A549 (cell line): ENCODE measurements around the gene SNRNP40. TPM values are rescaled to one million over a fixed set of nuclear protein-coding genes. Genes with fewer than 3 reads are reported as not detected.
"Not testable (repeated sequence)": the region's sequence is repeated elsewhere in the genome, so short reads cannot be mapped to it uniquely, and the experiment has no call there.

ENCODE experiments used
- ATAC-seq, 2 experiments: fragments of 200-7000 bp in 1 of 2; fragments of >200 bp in 1 of 2; cut with Nextera tagmentation in 1 of 2; cut with Tn5 transposase in 1 of 2; 3 replicates each; pipeline versions ENCODE4 v1.8.0 to v1.9.1; 2018 to 2020; ENCODE audit warnings: mild to moderate bottlenecking in 1 of 2, moderate library complexity in 1 of 2
- CTCF ChIA-PET: fragments of 300-600 bp; sonication (Branson Sonifier 250); formaldehyde crosslinking; extraction: SDS; loops from one replicate; lab custom pipeline; 2021; ENCODE audit warnings: antibody characterized with exemption, inconsistent platforms; lab: Yijun Ruan, JAX
- POLR2A ChIA-PET: fragments of 350-600 bp; formaldehyde crosslinking; extraction: SDS; loops from one replicate; lab custom pipeline; 2021; ENCODE audit warnings: antibody characterized with exemption, inconsistent platforms; lab: Yijun Ruan, JAX
- DNase-seq, 2 experiments: peaks; one replicate each; pipeline versions ENCODE4 v3.0.0 to v3.0.0-alpha.2; 2011 to 2016; ENCODE audit warnings: low read depth in 1 of 2, low spot score in 1 of 2
- FAIRE-seq: peaks from 2 replicates; lab custom pipeline; 2011; peaks lifted over from hg19 to GRCh38; lab: Jason Lieb, UNC
- H3K27ac ChIP-seq, 2 experiments: fragments of >200 bp; sonication (Bioruptor Twin); formaldehyde crosslinking; 3 replicates each; pipeline ENCODE4 v1.5.1; 2016 to 2017
- H3K4me1 ChIP-seq: fragments of >200 bp; sonication (Bioruptor Twin); formaldehyde crosslinking; 3 replicates; pipeline ENCODE4 v1.6.1; 2016
- H3K4me2 ChIP-seq: fragments of >200 bp; sonication (Bioruptor Twin); formaldehyde crosslinking; 3 replicates; pipeline ENCODE4 v1.6.1; 2016
- H3K4me3 ChIP-seq: fragments of >200 bp; sonication (Bioruptor Twin); formaldehyde crosslinking; 3 replicates; pipeline ENCODE4 v1.5.1; 2016
- H3K9me3 ChIP-seq: fragments of >200 bp; sonication (Bioruptor Twin); formaldehyde crosslinking; 3 replicates; pipeline ENCODE4 v1.6.1; 2016
- BHLHE40 ChIP-seq: IDR thresholded peaks from 2 replicates; pipeline ENCODE4 v1.6.1; 2012; ENCODE audit warnings: low read depth, low read length, inconsistent platforms
- CEBPB ChIP-seq, 2 experiments: fragments of >200 bp in 1 of 2; sonication (Bioruptor Twin) in 1 of 2; formaldehyde crosslinking in 1 of 2; IDR thresholded peaks; 2 replicates each; pipeline ENCODE4 v1.6.1; 2012 to 2016
- CHD2 ChIP-seq: fragments of 150-350 bp; IDR thresholded peaks from 2 replicates; pipeline ENCODE4 v1.6.1; 2014; ENCODE audit warnings: low read length; ENCODE audit not compliant: partially characterized antibody
- EHMT2 ChIP-seq: fragments of 200-600 bp; sonication (generic); IDR thresholded peaks from 2 replicates; pipeline ENCODE4 v1.6.1; 2016; ENCODE audit warnings: antibody characterized with exemption, low read depth, mild to moderate bottlenecking, moderate library complexity
- EP300 ChIP-seq, 2 experiments: fragments of >200 bp; sonication (Bioruptor Twin); formaldehyde crosslinking; IDR thresholded peaks; 2 replicates in 1 of 2; 3 replicates in 1 of 2; pipeline ENCODE4 v1.6.1; 2016 to 2017
- FOSB ChIP-seq: fragments of 250-450 bp; sonication (Bioruptor Pico); IDR thresholded peaks from 2 replicates; pipeline ENCODE4 v1.5.0; 2020; ENCODE audit warnings: mild to moderate bottlenecking, moderate library complexity
- FOXS1 ChIP-seq: fragments of 250-450 bp; sonication (Bioruptor Pico); IDR thresholded peaks from 2 replicates; pipeline ENCODE4 v1.5.0; 2020; ENCODE audit warnings: mild to moderate bottlenecking, moderate library complexity
- JUNB ChIP-seq: fragments of >200 bp; sonication (Bioruptor Twin); formaldehyde crosslinking; IDR thresholded peaks from 2 replicates; pipeline ENCODE4 v1.6.1; 2016
- KDM5A ChIP-seq: fragments of 200-600 bp; sonication (generic); IDR thresholded peaks from 2 replicates; pipeline ENCODE4 v1.6.1; 2016; ENCODE audit warnings: antibody characterized with exemption, mild to moderate bottlenecking
- MAX ChIP-seq: IDR thresholded peaks from 2 replicates; pipeline ENCODE4 v1.6.1; 2012
- NFE2L2 ChIP-seq: fragments of 150-350 bp; conservative IDR thresholded peaks from 2 replicates; pipeline ENCODE4 v1.6.1; 2014; ENCODE audit warnings: low read length
- NR3C1 ChIP-seq: fragments of >200 bp; sonication (Bioruptor Twin); formaldehyde crosslinking; IDR thresholded peaks from 3 replicates; pipeline ENCODE4 v1.6.1; 2017
- POLR2AphosphoS2 ChIP-seq: conservative IDR thresholded peaks from 2 replicates; pipeline ENCODE4 v1.6.1; 2012; ENCODE audit warnings: low read length, improper control_type of control experiment, inconsistent platforms
- RNF2 ChIP-seq: fragments of 200-600 bp; sonication (generic); IDR thresholded peaks from 2 replicates; pipeline ENCODE4 v1.6.1; 2016; ENCODE audit warnings: low read depth, mild to moderate bottlenecking, antibody characterized with exemption, moderate library complexity, borderline replicate concordance
- ZC3H11A ChIP-seq: fragments of 450-650 bp; IDR thresholded peaks from 2 replicates; pipeline ENCODE4 v1.6.1; 2014; ENCODE audit warnings: antibody characterized with exemption, mild to moderate bottlenecking
- WGBS: methylation state at CpG from one replicate; pipeline ENCODE4 v1.1.6; 2017; ENCODE audit errors: missing lambda C conversion rate; 5-methylcytosine and 5-hydroxymethylcytosine counted together
- polyA plus RNA-seq, 4 experiments: library from polyadenylated mRNA; depleted of rRNA in 3 of 4; stranded (reverse); fragments of >200 nt; fragmentation: RNase III in 1 of 4; extraction: RNeasy Plus Mini Kit Qiagen cat#74134 plus additional on column Dnase treatment in 1 of 4; gene quantifications; 2 replicates in 3 of 4; 3 replicates in 1 of 4; pipeline ENCODE4 v1.2.3, GENCODE V29; 2011 to 2017
- TF ChIP-seq, protein P1 (sequence below): fragments of 150-350 bp; IDR thresholded peaks from 2 replicates; pipeline ENCODE4 v1.6.1; 2014; ENCODE audit warnings: low read depth, mild to moderate bottlenecking, low read length
- TF ChIP-seq, protein P2 (sequence below): fragments of >200 bp; sonication (Bioruptor Twin); formaldehyde crosslinking; IDR thresholded peaks from 2 replicates; pipeline ENCODE4 v1.6.1; 2016

SNRNP40 gene
- polyA plus RNA-seq, 2 of the 4 experiments (the other 2 are of a cell fraction), result 47.4 to 72.5 TPM

DNA sequence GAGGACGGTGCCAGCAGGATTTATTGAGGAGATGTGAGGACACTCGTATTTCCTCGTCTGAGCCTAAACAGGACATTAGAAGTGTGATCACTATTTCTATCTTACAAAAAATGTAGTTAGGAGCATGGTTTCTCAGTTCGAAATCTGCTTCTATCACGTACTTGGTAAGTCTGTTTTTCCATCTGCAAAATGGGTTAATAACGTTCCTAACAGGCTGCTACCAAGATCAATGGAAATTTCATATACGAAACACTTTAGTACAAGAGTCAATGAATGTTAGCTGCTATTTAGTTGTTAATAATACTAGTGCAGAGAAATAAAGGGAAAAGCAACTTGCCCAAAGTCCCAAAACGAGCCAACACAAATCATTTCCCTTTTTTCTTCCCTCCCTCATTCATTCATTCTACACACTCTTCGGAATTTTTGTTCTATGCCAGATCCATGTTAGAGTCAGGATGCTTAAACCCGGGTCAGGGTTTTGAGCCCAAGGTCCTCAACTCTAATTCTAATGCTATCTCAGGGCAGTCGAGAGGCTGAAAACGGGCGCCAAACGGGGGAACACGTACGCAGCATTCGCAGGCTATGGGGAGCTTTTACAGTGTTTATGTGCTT, 608 bp downstream of the SNRNP40 start:
- TF ChIP-seq, protein P1, sequence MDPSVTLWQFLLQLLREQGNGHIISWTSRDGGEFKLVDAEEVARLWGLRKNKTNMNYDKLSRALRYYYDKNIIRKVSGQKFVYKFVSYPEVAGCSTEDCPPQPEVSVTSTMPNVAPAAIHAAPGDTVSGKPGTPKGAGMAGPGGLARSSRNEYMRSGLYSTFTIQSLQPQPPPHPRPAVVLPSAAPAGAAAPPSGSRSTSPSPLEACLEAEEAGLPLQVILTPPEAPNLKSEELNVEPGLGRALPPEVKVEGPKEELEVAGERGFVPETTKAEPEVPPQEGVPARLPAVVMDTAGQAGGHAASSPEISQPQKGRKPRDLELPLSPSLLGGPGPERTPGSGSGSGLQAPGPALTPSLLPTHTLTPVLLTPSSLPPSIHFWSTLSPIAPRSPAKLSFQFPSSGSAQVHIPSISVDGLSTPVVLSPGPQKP, result no peak
- TF ChIP-seq CEBPB (IDR thresholded peaks at IDR 0.05) (no peak), JUNB (no peak), EHMT2 (no peak)
- DNase-seq (no peak), FAIRE-seq (no peak), ATAC-seq (no peak)
- peak overlapping the region; percentile 86 for H3K4me2 ChIP-seq
- no peaks in the 10 kb centered on the region for H3K9me3 ChIP-seq
- CTCF ChIA-PET, result interaction anchor here (2.6 kb wide), 1 partner anchor 13 kb away, joined by 9 read pairs; no protein-coding TSS in a partner anchor
- peak overlapping the region; percentile 91 to 97 for H3K27ac ChIP-seq
- peaks cover 14% of the 10 kb centered on the region for H3K4me1 ChIP-seq
- POLR2A ChIA-PET, result interaction anchor here (0.6 to 1.4 kb wide), 6 partner anchors 11 to 253 kb away, joined by 3 to 5 read pairs (median 3); partner anchors contain the start of gene PUM1
- WGBS, result 10% methylated on average over 16 of the region's 17 CpGs
- peak overlapping the region; percentile 89 for H3K4me3 ChIP-seq

GRCh38 chr1:31289021-31289420, 7.6 kb downstream of the SNRNP40 start:
- Histone ChIP-seq H3K27ac (no peak overlapping the region), H3K4me3 (no peak overlapping the region), H3K9me3 (no peaks in the 10 kb centered on the region), H3K4me2 (no peak overlapping the region), H3K4me1 (no peaks in the 10 kb centered on the region)
- TF ChIP-seq MAX, result no peak
- TF ChIP-seq CHD2, result no peak
- TF ChIP-seq RNF2, result no peak
- no peak for TF ChIP-seq ZC3H11A
- TF ChIP-seq, protein P2, sequence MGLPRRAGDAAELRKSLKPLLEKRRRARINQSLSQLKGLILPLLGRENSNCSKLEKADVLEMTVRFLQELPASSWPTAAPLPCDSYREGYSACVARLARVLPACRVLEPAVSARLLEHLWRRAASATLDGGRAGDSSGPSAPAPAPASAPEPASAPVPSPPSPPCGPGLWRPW, result no peak
- TF ChIP-seq FOSB (CRISPR knock-in tag), result no peak
- no peak for TF ChIP-seq FOXS1
- TF ChIP-seq NFE2L2, result no peak
- no peak for TF ChIP-seq BHLHE40
- no peak for TF ChIP-seq KDM5A
- TF ChIP-seq EP300 (IDR thresholded peaks at IDR 0.05), result no peak
- TF ChIP-seq POLR2AphosphoS2, result no peak
- TF ChIP-seq NR3C1, result no peak
- ATAC-seq (no peak), FAIRE-seq (no peak), DNase-seq (no peak)
- WGBS, result 76% methylated on average over 4 of the region's 4 CpGs
- POLR2A ChIA-PET, result no interaction called here
- CTCF ChIA-PET, result interaction anchor here (1.0 kb wide), 1 partner anchor 107 kb away, joined by 3 read pairs; no protein-coding TSS in a partner anchor

DNA sequence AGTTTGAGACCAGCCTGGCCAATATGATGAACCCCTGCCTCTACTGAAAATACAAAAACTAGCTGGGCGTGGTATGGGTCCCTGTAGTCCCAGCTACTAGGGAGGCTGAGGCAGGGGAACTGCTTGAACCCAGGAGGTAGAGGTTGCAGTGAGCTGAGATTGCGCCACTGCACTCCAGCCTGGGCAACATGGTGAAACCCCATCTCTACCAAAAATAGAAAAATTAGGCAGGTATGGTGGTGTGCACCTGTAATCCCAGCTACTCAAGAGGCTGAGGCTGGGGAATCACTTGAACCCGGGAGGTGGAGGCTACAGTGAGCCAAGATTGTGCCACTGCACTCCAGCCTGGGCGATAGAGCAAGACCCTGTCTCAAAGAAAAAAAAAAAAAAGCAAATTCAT, 8.8 kb downstream of the SNRNP40 start:
- ATAC-seq, FAIRE-seq, H3K4me1 ChIP-seq, H3K4me2 ChIP-seq, H3K4me3 ChIP-seq, H3K27ac ChIP-seq, DNase-seq, POLR2A ChIA-PET, H3K9me3 ChIP-seq: not testable (repeated sequence)
- 98% methylated on average over 4 of the region's 4 CpGs for WGBS
- CTCF ChIA-PET, result interaction anchor here (0.9 kb wide), 1 partner anchor 16 kb away, joined by 3 read pairs; no protein-coding TSS in a partner anchor

DNA sequence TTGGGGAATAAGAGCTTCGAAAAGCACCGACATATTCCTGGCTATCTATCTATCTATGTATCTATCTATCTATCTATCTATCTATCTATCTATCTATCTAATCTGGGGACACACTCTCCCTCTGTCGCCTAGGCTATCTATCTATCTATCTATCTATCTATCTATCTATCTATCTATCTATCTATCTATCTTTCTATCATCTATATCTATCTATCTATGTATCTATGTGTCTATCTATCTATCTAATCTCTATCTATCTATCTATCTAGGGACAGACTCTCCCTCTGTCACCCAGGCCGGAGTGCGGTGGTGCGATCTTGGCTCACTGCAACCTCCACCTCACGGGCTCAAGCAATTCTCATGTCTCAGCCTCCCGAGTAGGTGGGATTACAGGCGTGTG, 14.2 kb downstream of the SNRNP40 start:
- H3K4me2 ChIP-seq, H3K4me1 ChIP-seq, H3K27ac ChIP-seq, H3K4me3 ChIP-seq, POLR2A ChIA-PET, FAIRE-seq, ATAC-seq, H3K9me3 ChIP-seq, DNase-seq: not testable (repeated sequence)
- 97% methylated on average over 9 of the region's 9 CpGs for WGBS
- CTCF ChIA-PET, result interaction anchor here (1.3 to 2.7 kb wide), 2 partner anchors 98 to 503 kb away, joined by 3 to 13 read pairs; no protein-coding TSS in a partner anchor
